Liver (tissue), 9 donors: ENCODE results near the gene MYO16. TPM values are rescaled to one million over a fixed set of nuclear protein-coding genes. Genes with fewer than 3 reads are reported as not detected.
"Not testable (repeated sequence)": the region's sequence is repeated elsewhere in the genome, so short reads cannot be mapped to it uniquely, and the experiment has no call there.

Experiments
- DNase-seq: peaks from one replicate; pipeline ENCODE4 v3.0.0-alpha.2; 2017; ENCODE audit warnings: low spot score
- H3K27ac ChIP-seq, 2 donors: one replicate each; pipeline ENCODE4 v1.7.0; 2013; ENCODE audit warnings: inconsistent platforms in 2 of 2, low read length in 2 of 2, control low read depth in 1 of 2, low read depth in 1 of 2, mild to moderate bottlenecking in 1 of 2
- H3K27me3 ChIP-seq, 4 donors: one replicate each; pipeline versions ENCODE4 v1.6.1 to v1.7.0; 2013; ENCODE audit warnings: low read length in 3 of 4, inconsistent platforms in 1 of 4, mild to moderate bottlenecking in 1 of 4, moderate library complexity in 1 of 4; ENCODE audit not compliant: control insufficient read depth in 4 of 4, insufficient read depth in 4 of 4
- H3K36me3 ChIP-seq, 4 donors: one replicate each; pipeline versions ENCODE4 v1.6.1 to v1.7.0; 2013; ENCODE audit warnings: low read length in 3 of 4, mild to moderate bottlenecking in 3 of 4, low read depth in 1 of 4, moderate library complexity in 1 of 4; ENCODE audit not compliant: control insufficient read depth in 4 of 4, insufficient read depth in 3 of 4
- H3K4me1 ChIP-seq, 4 donors: one replicate each; pipeline versions ENCODE4 v1.6.1 to v1.7.0; 2013; ENCODE audit warnings: low read length in 3 of 4, mild to moderate bottlenecking in 3 of 4, moderate library complexity in 1 of 4; ENCODE audit not compliant: control insufficient read depth in 4 of 4, insufficient read depth in 4 of 4
- H3K4me3 ChIP-seq, 3 donors: one replicate each; pipeline versions ENCODE4 v1.6.1 to v1.7.0; 2013; ENCODE audit warnings: low read length in 3 of 3, control low read depth in 1 of 3, low read depth in 1 of 3, mild to moderate bottlenecking in 1 of 3
- H3K9ac ChIP-seq, 2 donors: one replicate each; pipeline ENCODE4 v1.7.0; 2013; ENCODE audit warnings: low read length in 2 of 2, mild to moderate bottlenecking in 2 of 2, moderate library complexity in 2 of 2, control low read depth in 1 of 2, low read depth in 1 of 2
- H3K9me3 ChIP-seq, 4 donors: one replicate each; pipeline versions ENCODE4 v1.6.1 to v1.7.0; 2013; ENCODE audit warnings: low read length in 3 of 4; ENCODE audit not compliant: control insufficient read depth in 4 of 4
- ATF3 ChIP-seq: IDR thresholded peaks from 2 replicates; pipeline ENCODE4 v1.6.1; 2016; ENCODE audit warnings: antibody characterized with exemption
- CTCF ChIP-seq: fragments of 150-350 bp; IDR thresholded peaks from 2 replicates; pipeline ENCODE4 v1.5.1; 2017; ENCODE audit warnings: improper control_type of control experiment, low read depth, low read length; ENCODE audit not compliant: missing input control
- EGR1 ChIP-seq, 2 donors: IDR thresholded peaks; 2 replicates each; pipeline ENCODE4 v1.6.1; 2016 to 2018; ENCODE audit warnings: antibody characterized with exemption in 2 of 2, low read depth in 2 of 2
- FOXA1 ChIP-seq: IDR thresholded peaks from 2 replicates; pipeline ENCODE4 v1.6.1; 2016; ENCODE audit warnings: antibody characterized with exemption
- FOXA2 ChIP-seq: IDR thresholded peaks from 2 replicates; pipeline ENCODE4 v1.6.1; 2016; ENCODE audit warnings: antibody characterized with exemption
- HNF4A ChIP-seq, 2 donors: conservative IDR thresholded peaks; 2 replicates each; pipeline ENCODE4 v1.6.1; 2016; ENCODE audit warnings: antibody characterized with exemption in 2 of 2, mild to moderate bottlenecking in 2 of 2
- HNF4G ChIP-seq: IDR thresholded peaks from 2 replicates; pipeline ENCODE4 v1.6.1; 2016; ENCODE audit warnings: antibody characterized with exemption
- JUND ChIP-seq, 2 donors: IDR thresholded peaks; 2 replicates each; pipeline ENCODE4 v1.6.1; 2016; ENCODE audit warnings: antibody characterized with exemption in 2 of 2
- NR2F2 ChIP-seq: IDR thresholded peaks from 2 replicates; pipeline ENCODE4 v1.6.1; 2016; ENCODE audit warnings: antibody characterized with exemption
- RAD21 ChIP-seq, 2 donors: IDR thresholded peaks; 2 replicates each; pipeline ENCODE4 v1.6.1; 2016; ENCODE audit warnings: antibody characterized with exemption in 2 of 2, mild to moderate bottlenecking in 2 of 2
- REST ChIP-seq: IDR thresholded peaks from 2 replicates; pipeline ENCODE4 v1.6.1; 2016; ENCODE audit warnings: antibody characterized with exemption, mild to moderate bottlenecking
- SP1 ChIP-seq: IDR thresholded peaks from 2 replicates; pipeline ENCODE4 v1.6.1; 2018; ENCODE audit warnings: antibody characterized with exemption, mild to moderate bottlenecking
- TAF1 ChIP-seq: conservative IDR thresholded peaks from 2 replicates; pipeline ENCODE4 v1.6.1; 2016; ENCODE audit warnings: antibody characterized with exemption, mild to moderate bottlenecking
- YY1 ChIP-seq: IDR thresholded peaks from 2 replicates; pipeline ENCODE4 v1.6.1; 2016; ENCODE audit warnings: antibody characterized with exemption, mild to moderate bottlenecking
- WGBS: extraction: QIAGEN DNeasy Blood & Tissue Kit; methylation state at CpG from one replicate; pipeline ENCODE4 v1.1.7; 2013; 5-methylcytosine and 5-hydroxymethylcytosine counted together
- polyA plus RNA-seq, 2 donors: library from polyadenylated mRNA; stranded (reverse) in 1 of 2; unstranded in 1 of 2; fragments of 200-250 nt in 1 of 2; fragments of >200 nt in 1 of 2; fragmentation: Nextera tagmentation in 1 of 2; extraction: Ambion mirVana in 1 of 2; gene quantifications; one replicate each; pipeline versions ENCODE4 v1.2.1 to v1.2.3, GENCODE V29; 2013 to 2015
- total RNA-seq, 2 donors: library from RNA; depleted of rRNA; stranded (reverse); fragments of >200 nt; gene quantifications; one replicate each; pipeline ENCODE4 v1.2.3, GENCODE V29; 2014
- TF ChIP-seq, protein P1 (sequence below): IDR thresholded peaks from 2 replicates; pipeline ENCODE4 v1.6.1; 2016; ENCODE audit warnings: antibody characterized with exemption
- donor health status: healthy.
- donor health status: healthy.
- donor health status: healthy.
- donor health status: healthy.
- donor health status: healthy.

Gene MYO16
- total and polyA plus RNA-seq, 4 donors, result 0.37 to 1.1 (median 0.68) TPM

DNA sequence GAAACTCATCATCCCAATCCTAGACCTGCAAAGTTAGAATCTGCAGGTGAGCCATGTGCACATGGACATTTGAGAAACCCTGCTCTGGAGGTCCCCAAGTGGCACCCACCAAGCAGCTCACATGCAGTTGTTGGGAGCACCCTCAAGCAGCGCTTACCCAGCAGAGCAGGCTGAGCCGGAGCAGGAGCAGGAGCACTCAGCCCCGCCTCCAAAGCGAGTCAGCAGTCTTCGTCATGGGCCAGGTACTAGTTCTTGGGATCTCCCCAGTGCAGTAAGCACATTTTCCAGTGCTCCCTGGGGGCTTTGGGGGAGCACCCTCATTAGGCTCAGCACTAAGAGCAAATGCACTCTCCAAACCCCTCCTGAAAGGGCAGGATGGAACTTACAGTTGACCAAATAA is 584.3 kb downstream of the MYO16 start:
- H3K27ac ChIP-seq, result no peak overlapping the region
- no peak for TF ChIP-seq HNF4G
- TF ChIP-seq RAD21 (IDR thresholded peaks at IDR 0.05), result no peak
- TF ChIP-seq JUND (IDR thresholded peaks at IDR 0.05), result no peak
- TF ChIP-seq TAF1, result no peak
- no peaks in the 10 kb centered on the region for H3K9me3 ChIP-seq
- H3K27me3 ChIP-seq, result no peaks in the 10 kb centered on the region
- DNase-seq, result no peak
- H3K4me3 ChIP-seq, result no peak overlapping the region
- H3K9ac ChIP-seq, result no peak overlapping the region
- no peaks in the 10 kb centered on the region for H3K36me3 ChIP-seq
- H3K4me1 ChIP-seq, result no peaks in the 10 kb centered on the region
- WGBS, result 86% methylated on average over 5 of the region's 5 CpGs

DNA sequence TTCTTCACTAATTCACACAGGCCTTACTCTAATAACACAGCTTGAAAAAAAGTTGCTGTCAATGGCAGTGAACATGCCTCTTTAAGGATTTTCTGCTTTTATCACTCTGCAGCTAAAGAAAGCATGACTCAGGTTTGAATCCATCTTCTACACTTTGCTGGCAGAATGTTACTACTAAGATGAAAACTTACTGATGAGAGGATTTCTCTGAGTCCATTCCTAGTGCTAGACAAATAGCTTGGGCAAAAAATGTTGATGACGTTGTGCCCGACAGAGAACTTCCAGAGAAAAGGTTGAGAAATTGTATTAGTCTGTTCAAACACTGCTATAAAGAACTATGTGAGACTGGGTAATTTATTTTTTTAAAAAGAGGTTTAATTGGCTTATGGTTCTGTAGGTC is 585.0 kb downstream of the MYO16 start:
- no peaks in the 10 kb centered on the region for H3K4me1 ChIP-seq
- TF ChIP-seq HNF4A (conservative IDR thresholded peaks at IDR 0.05) (no peak), FOXA1 (no peak), SP1 (no peak), CTCF (no peak)
- H3K36me3 ChIP-seq, result no peaks in the 10 kb centered on the region

GRCh38 chr13:109215377-109215776 is 586.0 kb downstream of the MYO16 start:
- TF ChIP-seq YY1, result no peak
- TF ChIP-seq JUND (IDR thresholded peaks at IDR 0.05), result no peak
- no peak for TF ChIP-seq TAF1
- 87% methylated on average over 2 of the region's 2 CpGs for WGBS
- DNase-seq, result no peak
- no peak overlapping the region for H3K27ac ChIP-seq
- no peaks in the 10 kb centered on the region for H3K36me3 ChIP-seq
- no peaks in the 10 kb centered on the region for H3K9me3 ChIP-seq
- H3K27me3 ChIP-seq, result no peaks in the 10 kb centered on the region
- H3K4me3 ChIP-seq, result no peak overlapping the region
- no peaks in the 10 kb centered on the region for H3K4me1 ChIP-seq
- H3K9ac ChIP-seq, result no peak overlapping the region

More for the DNA sequence above, 585.0 kb downstream of the MYO16 start:
- DNase-seq, result no peak
- H3K9ac ChIP-seq, result no peak overlapping the region
- H3K9me3 ChIP-seq, result no peaks in the 10 kb centered on the region
- no peak overlapping the region for H3K4me3 ChIP-seq
- H3K27ac ChIP-seq, result no peak overlapping the region
- no peaks in the 10 kb centered on the region for H3K27me3 ChIP-seq
- 95% methylated on average over 2 of the region's 2 CpGs for WGBS

- H3K9me3 ChIP-seq, H3K9ac ChIP-seq, H3K27me3 ChIP-seq, H3K4me3 ChIP-seq, H3K36me3 ChIP-seq, H3K4me1 ChIP-seq, H3K27ac ChIP-seq, DNase-seq: not testable (repeated sequence)
- 88% methylated on average over 2 of the region's 2 CpGs for WGBS
Observed at GRCh38 chr13:109217510-109217909, 588.1 kb downstream of the MYO16 start.

GRCh38 chr13:109220631-109221030 is 591.2 kb downstream of the MYO16 start:
- peaks cover 0 to 6% (median 2%) of the 10 kb centered on the region in 4 donors for H3K9me3 ChIP-seq
- no peak overlapping the region for H3K9ac ChIP-seq
- no peak overlapping the region for H3K4me3 ChIP-seq
- WGBS, result 90% methylated on average over 3 of the region's 3 CpGs
- no peaks in the 10 kb centered on the region for H3K27me3 ChIP-seq
- DNase-seq, result no peak
- no peaks in the 10 kb centered on the region for H3K36me3 ChIP-seq
- H3K27ac ChIP-seq, result no peak overlapping the region
- H3K4me1 ChIP-seq, result no peaks in the 10 kb centered on the region
- TF ChIP-seq ATF3, result no peak
- no peak for TF ChIP-seq TAF1
- no peak for TF ChIP-seq RAD21 (IDR thresholded peaks at IDR 0.05)
- no peak for TF ChIP-seq HNF4A (conservative IDR thresholded peaks at IDR 0.05)
- no peak for TF ChIP-seq FOXA2
- TF ChIP-seq REST, result no peak
- no peak for TF ChIP-seq FOXA1
- TF ChIP-seq YY1, result no peak
- TF ChIP-seq, protein P1, sequence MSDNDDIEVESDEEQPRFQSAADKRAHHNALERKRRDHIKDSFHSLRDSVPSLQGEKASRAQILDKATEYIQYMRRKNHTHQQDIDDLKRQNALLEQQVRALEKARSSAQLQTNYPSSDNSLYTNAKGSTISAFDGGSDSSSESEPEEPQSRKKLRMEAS, result no peak
- no peak for TF ChIP-seq NR2F2
- no peak for TF ChIP-seq JUND (IDR thresholded peaks at IDR 0.05)
- no peak for TF ChIP-seq EGR1 (IDR thresholded peaks at IDR 0.05; ENCODE audit: low read depth in 2 of 2)
